Activated T-cell treated with anti-CD3 and anti-CD28 coated beads for 48 hours (primary cell): ENCODE measurements around the gene DNAAF8.

ENCODE experiments used
- DNase-seq: peaks from one replicate; pipeline ENCODE4 v3.0.0-alpha.2; 2020; ENCODE audit warnings: low read depth

The DNAAF8 gene

DNA sequence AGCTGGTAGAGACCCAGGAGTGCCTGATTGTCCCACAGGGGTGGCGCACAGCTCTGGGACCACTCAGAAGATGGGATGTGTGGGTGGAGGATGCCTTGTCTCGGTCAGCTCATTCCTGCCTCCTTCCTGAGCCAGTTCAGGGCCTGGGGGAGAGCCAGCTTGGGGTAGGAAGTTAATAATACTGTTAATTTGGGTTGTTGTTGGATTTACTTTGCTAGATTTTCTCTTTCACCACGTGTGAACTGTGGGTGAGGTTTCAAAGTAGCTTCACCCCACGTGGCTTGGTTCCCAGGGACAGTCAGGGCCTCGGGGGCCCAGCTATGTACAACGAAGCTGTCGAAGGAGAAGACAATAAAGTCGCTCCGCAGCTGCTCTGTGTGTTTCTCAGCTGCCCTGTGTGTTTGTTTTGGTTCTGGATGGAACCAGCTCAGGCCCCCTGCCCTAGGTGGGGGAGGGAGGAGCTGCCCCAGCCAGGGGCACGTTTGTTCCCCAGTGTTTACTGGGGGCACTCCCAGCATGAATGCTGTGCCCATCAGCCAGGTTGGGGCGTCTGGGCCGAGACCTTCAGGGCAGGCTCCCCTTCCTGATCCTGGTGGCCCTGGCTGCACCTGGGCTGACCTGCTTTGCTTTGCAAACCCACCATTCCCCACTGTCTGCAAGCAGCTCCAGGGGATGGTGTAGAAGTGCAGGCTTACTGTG, 38.7 kb upstream of the DNAAF8 start:
- no peak for DNase-seq

DNA sequence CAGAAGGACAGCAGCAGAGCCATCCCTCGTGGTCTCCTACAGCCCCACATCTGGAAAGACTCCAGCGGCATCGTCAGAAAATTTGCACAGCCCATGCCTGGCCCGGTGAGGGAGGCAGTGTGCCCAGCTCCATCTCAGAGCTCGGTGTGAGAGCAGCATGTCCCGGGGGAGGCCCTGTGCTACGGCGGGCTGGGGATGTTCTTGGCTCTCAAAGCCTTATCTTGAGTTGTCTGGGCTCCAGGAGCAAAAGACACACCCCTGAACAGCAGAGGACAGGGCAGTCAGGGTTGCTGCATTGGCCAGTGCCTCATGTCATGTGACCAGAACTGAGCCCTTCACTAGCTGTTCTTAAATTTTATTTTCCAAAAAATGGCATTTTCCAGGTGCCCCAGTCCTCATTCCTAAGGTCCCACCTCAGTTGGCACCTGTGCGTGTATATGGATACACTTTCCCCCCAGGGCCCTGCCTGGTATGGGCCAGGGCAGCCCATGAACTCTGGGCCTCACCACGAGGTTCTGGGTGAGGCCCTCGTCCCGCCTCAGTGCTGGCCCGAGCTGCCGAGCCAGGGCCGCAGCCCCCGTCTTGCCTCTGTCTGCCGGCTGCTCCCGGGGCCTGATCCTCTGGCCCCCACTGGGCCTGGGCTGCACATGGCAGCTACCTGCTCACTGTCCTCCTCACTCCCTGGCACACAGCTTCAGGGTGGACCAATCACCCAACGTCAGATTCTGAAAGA, 38.0 kb upstream of the DNAAF8 start:
- DNase-seq, result no peak

DNA sequence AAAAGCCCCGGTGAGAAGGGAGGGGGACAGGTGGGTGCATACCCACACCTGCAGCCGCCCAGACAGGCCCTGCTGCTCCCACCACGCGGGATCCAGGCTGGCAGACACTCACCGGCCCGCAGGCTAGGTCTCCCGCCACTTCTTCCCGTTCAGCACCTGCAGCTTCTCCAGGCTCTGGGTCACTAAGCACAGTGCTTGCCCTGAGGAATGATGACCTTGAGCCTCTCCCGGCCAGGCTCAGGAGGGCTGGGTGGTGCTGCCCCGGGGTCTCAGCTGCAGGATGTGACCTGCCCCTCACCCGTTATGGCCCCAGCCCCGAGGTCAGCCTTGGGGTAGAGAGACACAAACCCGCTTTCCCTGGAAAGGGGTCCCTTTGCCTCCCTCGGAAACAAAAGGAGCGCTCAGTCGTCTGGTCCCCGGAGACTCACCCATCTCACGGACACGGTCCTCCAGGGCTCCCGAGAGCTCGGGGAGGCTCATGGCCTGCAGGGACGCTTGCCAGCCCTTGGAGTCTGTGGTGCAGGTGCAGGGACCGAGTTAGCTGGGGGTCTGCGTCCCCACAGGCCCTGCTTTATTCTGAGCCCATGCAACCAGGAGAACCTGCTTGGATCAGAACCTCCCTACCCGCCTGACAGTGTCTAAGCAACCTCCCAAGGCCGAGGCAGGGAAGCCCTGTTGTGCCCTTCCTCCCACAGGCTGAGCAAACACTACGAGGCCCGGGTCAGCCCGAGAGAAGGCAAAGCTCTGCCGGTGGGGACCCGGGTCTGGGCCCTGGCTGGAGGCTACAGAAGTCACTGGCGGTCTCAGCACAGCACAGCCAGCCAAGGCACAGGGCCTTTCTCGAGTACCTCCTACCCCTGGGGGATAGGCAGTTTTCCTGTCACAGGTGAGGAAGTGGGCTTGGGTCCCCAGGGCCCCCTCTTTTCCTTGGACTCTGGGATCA, 37.2 kb upstream of the DNAAF8 start:
- DNase-seq, result no peak

DNA sequence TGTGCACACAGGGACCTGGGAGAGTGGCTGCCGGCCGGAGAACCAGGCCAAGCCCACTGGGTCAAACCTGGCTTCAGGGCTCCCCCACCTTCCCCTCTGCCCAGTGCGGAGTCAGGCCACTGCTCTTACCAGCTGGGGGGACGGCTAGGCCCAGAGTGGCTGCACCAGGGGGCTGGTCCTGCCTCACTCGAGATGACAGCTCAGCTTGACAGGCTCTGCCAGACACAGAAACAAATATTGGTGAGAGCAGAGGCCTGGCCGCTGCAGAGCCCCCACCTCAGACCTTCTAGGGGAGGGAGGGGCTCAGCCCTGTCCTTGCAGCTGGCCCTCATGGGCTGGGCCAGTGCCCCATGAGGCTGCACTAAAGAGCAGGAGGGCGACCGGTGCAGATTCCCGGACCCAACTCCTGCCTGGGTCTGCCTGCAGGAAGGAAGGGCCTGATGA, 36.5 kb upstream of the DNAAF8 start:
- no peak for DNase-seq

DNA sequence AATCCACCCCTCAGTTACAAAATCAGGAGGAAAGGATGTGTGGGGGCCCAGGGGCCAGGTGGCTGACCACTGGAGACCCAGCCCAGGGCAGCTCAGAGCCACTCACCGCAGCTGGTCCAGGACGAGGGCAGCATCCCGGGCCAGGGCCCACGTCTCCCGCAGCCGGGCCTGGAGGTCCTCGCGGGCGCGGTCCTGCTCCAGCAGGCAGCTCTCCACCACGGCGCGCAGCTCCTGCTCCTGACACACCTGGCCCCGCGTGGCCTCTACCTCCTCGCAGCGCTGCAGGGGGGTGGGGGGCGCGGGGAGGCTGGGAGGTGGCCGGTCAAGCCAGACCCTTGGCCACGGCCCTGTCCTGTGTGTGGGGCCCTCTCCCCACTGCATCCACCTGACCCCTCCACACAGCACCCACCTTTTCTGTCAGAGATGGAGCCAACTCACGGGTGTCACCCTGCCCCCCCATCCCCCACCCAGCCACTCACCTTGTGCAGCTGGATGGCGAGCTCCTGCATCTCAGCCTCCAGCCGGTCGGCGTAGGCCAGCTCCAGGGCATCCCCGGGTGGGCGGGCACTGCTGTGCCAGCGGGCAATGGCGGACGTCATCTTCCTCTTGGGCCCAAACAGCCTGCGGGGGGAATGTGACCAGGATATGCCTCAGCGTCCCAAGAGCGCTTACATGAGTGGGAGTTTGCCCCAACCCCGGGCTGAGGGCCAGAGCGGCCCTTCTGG, 35.9 kb upstream of the DNAAF8 start:
- DNase-seq, result no peak

DNA sequence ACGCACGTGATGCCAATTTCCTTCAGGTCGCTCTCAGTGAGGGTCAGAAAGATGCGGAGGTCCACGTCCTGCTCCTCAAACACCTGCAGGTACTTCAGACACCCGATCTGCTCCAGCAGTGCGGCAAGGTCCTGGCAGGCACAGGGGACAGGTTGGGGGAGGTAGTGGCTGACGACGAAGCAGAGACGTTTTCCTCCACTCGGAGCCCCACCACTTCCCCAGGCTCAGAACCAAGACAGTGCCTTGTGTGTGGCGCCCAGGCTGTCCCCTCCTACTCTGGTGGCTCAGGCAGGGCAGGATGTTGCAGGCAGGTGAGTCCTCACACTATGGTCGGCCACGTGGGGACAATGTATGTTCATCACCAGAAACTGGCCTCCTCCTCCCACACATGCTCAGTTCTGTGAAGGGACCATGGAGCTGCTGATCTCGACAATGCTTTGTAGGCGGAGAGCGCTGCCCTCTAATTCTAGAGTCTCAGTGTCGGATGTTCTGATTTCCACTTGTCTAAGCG, 35.2 kb upstream of the DNAAF8 start:
- DNase-seq, result no peak

DNA sequence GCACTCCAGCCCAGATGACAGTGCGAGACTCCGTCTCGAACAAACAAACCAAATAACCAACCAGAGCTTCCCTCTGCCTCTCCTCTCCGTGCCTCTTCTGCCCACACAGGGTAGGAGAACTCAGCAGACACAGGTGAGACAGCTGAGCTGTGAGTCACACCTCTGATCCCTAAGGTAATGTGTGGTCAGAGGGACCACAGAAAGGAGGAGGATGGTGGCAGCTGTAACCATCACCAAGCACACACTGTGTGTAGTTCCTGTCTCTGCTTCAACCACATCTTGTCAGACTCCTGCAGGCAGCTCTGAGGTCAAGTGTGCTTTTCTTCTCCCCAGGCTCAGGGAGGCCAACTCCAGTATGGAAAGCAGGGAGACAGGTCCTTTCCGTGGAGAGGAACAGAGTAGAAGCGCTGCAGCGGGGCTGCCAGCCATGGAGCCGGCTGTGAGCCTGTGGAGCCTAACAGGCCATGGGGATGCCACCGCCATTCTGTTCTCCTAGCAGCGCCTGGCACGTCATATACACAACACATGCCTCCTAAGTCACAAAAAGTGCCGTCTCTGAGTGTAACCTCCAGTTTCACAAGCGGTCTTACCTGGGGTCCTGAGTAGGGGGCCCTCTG, 33.8 kb upstream of the DNAAF8 start:
- DNase-seq, result no peak

DNA sequence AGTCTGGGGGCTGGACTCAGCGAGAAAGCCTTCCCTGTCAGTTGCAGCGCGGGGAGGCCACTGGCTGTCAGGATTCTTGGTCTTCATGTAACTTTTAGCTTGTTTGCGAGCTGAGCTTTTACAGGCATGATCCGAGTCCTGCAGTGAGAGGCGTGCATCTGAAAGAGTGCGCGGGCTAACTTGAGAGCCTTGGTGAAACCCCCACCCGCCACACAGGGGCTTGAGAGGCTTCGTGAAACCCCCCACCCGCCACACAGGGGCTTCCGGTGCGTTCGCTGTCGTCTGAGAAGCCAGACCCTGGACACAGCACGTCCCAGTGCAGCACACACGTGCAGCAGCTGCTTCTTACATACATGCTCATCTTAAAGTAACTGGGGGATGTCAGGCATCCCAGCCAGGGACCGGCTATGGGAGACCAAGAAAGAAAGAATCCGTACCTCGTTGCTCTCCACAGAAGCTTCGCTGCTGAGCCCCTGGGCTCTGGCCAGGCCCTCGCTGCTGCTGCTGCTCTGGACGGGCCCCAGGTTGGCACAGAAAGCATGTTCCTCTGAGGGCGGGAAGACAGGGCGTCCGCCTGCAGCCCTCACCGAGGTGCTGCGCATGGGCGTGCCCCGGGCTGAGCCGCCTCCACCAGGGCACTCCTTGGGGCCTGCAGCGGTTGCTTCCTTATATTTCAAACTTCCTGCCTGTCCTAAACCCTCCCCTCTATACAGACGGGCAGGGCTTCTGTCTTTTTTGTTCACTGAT, 33.2 kb upstream of the DNAAF8 start:
- DNase-seq, result no peak

DNA sequence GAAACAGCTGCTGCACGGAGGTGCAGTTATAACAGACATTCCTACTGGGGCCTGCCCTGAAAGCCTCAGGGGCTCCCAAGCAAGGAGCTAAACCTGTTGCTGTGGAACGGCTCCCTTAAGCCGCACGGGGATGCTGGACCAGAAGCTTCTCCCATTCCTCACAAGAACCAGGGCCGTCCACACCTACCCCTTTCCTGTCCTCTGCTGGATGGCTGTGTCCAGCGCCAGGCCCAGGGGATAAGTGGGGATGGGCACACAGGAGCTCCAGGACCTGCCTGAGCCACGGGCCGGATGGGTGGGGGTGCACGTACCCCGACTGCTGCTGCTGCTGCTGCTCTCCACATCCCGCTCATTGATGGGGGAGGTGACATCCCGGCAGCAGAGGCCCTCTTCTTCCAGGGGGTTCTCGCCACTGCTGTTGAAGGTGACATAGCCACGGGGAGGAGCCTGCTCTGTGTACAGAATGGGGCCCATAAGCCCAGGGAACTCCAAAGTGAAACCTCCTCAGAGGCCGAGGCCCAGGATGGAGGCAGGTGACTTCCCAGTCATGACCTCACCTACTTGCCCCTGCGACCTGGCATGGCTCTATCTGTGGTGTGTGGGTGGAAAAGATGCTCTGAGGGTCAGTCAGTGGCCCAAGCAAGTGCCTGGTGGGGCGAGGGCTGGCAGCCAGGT, 32.4 kb upstream of the DNAAF8 start:
- DNase-seq, result no peak

DNA sequence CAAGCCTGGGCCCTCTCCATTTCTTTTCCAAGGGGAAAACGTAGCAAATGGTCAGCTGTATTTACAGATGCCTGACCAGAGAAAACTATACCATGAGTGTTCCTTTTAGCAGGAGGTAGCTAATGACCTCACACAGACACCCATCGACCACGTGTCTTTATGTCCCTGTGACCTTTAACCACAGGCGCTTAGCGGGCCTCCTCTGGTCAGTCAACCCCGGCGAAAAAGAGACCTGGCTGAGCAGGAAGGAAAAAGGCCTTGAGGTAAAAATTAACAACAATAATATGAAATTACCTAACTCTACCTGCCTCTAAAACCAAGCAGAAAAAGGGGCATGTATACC, 31.9 kb upstream of the DNAAF8 start:
- DNase-seq, result no peak

DNA sequence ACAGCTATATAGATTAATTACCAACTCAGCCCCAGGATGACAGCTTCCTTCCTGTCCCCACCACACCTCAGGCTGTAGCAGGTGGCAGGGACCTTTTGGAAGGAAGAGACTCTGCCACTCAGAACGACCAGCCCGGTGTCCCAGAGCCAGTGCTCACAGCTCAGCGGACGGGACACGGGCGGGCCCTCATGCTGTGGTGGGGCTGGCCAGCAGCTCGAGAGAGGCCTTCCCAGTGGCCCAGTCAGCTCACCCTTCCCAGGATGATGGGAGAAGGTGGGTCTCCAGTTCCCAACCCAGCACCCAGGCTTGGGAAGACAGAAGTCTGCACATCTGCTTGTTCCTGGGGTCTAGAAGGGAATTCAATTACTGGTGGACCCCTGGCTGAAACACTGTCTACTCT, 30.4 kb upstream of the DNAAF8 start:
- DNase-seq, result no peak

DNA sequence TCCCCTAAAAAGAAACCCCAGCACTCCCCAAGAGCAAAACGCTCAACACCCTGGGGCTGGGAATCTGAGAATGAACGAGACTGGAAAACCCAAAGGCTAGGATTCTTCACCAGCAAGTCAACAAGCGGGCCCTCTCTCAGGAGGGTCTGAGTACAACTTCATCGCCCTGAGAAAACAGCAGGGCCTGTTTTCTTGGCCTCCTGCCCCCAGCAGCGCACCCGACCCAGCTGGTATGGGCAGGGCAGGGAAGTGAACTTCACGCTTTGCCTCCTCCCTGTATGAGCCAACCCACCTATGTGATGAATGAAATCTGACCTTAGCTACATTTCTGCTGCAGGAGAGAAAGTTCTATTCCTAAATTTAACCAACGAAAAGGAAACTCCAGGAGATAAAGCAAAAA, 29.8 kb upstream of the DNAAF8 start:
- no peak for DNase-seq

DNA sequence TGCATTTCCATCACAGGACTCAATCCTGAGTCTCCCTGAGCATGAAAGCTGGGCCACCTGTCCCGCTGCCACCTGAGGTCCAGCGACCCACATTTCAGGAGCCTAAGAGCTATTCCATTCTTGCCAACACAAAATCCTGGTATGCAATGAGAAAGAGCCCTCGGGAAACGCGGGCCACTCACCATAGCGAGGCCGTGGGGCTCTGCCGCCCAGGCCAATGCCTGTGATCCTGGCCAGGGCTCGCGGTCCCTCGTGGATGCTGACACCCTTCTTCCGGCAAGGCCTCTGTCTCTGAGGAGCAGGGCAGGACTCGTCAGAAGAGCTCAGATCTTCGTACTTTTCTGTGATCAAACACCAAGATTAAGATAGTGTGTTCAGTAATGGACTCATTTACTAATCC, 29.4 kb upstream of the DNAAF8 start:
- no peak for DNase-seq

DNA sequence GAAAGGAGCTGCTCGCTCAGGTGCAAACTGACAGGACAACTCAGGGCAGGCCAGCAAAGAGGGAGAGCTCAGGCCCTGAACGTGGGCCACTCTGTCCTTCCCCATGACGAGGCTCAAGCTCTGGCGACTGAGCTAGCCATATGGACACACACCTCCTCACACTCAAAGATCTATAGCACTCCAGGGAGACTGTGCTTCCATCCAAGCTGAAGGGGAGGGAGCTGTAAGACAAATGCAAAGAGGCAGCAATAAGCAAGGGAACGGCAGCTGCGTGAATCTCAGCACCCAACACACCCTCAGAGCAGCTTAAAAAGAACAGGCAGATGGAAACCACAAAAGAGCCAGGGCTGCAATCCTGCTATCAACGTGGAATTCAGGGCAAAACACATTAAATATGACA, 27.5 kb upstream of the DNAAF8 start:
- DNase-seq, result no peak

DNA sequence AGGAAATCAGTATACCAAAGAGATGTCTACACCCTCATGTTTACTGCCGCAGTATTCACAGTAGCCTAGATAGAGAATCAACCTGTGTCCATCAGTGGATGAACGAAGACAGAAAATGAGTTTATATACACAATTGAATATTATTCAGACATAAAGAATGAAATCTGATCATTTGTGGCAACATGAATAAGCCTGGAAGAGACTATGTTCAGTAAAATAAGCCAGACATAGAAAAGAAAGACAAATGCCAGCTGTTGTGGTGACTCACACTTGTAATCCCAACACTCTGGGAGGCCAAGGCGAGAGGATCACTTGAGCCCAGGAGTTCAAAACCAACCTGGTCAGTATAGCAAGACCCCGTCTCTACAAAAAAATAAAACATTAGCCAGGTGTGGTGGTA, 24.9 kb upstream of the DNAAF8 start:
- no peak for DNase-seq

DNA sequence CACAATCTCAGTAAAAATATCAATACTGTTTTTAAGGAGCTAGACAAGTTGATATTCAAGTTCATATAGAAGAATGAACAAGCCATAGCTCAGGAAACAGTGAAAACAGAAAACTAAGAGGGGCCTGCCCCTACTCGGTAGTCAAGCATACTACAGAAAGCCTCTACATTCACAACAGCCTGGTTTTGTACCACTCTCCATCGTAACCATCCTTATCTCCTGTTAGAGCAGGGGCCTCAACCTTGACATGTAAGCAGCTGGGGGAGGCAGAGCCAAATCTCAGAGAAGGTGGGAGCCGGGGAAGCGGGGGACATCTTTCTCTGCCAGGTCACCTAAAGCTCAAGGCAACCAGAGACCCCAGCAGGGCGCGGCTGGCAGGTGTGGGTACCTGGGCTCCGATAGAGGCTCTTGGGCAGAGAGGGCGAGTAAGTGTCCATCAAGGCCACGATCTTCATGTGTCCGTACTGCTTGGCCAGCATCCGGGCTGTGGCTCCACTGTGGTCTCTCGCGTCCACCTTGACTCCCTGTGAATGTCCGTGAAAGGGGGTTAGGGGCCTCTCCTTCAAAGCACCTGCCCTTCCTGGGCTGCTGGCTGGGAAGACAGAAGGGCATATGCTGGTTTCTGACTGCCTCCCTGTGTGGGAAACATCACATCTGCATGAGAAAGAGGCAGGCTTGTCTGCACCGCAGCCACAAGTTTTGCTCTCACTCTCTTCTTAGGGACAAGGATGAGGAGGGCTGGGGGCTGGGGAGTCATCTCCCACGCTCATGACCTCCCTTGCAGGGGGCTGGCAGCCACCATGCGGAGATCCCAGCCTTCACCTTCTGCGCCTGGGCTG, 20.5 kb upstream of the DNAAF8 start:
- DNase-seq, result no peak

DNA sequence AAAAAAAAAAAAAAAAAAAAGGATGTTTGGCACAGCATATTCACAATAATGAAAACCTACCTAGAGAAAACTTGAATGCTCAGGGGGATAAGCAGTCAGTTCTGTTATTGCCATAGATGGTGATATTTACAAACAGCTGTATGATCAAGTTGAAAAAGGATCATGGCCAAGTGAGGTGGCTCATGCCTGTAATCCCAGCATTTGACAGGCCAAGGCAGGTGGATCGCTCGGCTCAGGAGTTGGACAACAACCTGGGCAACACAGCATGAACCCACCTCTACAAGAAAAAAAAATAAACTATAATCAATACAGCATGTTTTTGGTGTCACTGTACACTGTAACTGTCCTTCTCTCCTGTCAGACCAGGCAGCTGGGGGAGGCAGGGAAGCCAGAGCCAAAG, 19.3 kb upstream of the DNAAF8 start:
- DNase-seq, result no peak

DNA sequence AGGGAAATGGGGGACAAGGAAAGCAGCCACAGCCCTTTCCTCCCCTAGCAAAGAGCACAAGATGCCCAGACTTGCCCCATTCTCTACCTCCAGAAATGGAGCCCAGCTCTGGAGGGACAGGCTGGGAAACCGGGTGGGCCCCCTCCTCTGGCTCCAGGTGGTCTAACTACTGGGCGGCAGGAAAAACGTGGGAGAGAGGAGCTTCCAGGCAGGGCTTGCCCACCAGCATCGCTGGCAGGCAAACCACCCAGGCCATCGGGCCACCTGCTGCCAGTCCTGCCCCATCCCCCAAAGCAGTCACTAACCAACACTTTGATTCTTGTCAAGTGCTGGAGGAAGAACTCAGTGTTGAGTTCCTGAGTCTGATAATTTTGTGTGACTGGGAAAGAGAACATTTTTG, 15.9 kb upstream of the DNAAF8 start:
- DNase-seq, result no peak

DNA sequence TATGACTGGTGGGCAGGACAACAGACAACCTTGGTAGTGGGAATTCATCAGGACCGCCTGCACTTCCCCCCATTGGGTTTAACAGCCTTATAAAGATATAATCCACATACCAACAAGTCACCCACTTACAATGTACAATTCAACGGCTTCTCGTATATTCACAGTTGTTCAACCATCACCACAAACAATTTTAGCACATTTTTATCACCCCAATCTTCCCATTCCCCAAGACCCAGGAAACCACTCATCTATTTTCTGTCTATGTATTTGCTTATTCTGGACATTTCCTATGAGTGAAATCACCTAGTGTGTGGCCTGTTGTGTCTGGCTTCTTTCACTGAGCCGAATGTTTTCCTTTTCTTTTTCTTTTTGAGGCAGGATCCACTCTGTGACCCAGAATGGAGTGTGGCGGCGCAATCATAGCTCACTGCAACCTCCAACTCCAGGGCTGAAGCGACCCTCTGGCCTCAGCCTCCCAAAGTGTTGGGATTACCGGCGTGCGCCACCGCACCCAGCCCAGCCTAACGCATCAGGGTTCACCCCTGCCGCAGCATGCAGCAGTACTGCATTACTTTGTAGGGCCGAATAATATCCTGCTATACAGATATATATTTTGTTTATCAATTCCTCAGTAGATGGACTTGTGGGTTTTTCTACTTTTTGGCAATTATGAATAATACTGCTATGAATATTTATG, 11.1 kb upstream of the DNAAF8 start:
- DNase-seq, result no peak
